IPS DF 6.9 (cell line): ENCODE results near the gene MCRIP2.

Experiments used
- DNase-seq: peaks from one replicate; pipeline ENCODE4 v3.0.0-alpha.2; 2013; ENCODE audit warnings: low read depth, low spot score
- H3K27ac ChIP-seq: one replicate; pipeline ENCODE4 v1.5.1; 2013; ENCODE audit warnings: low read length, control low read depth
- H3K27me3 ChIP-seq: 2 replicates; pipeline ENCODE4 v1.6.1; 2013; ENCODE audit warnings: mild to moderate bottlenecking, low read length; ENCODE audit not compliant: control insufficient read depth, insufficient read depth
- H3K36me3 ChIP-seq: 2 replicates; pipeline ENCODE4 v1.6.1; 2013; ENCODE audit warnings: low read length; ENCODE audit not compliant: control insufficient read depth, insufficient read depth
- H3K4me1 ChIP-seq: 2 replicates; pipeline ENCODE4 v1.6.1; 2013; ENCODE audit warnings: low read length; ENCODE audit not compliant: control insufficient read depth, insufficient read depth
- H3K4me3 ChIP-seq: 2 replicates; pipeline ENCODE4 v1.5.1; 2013; ENCODE audit warnings: mild to moderate bottlenecking, low read length
- H3K9me3 ChIP-seq: 2 replicates; pipeline ENCODE4 v1.6.1; 2013; ENCODE audit warnings: low read length, inconsistent platforms; ENCODE audit not compliant: control insufficient read depth, insufficient read depth
- WGBS: extraction: QIAGEN DNeasy Blood & Tissue Kit; methylation state at CpG from one replicate; pipeline ENCODE4 v1.1.7; 2013; ENCODE audit warnings: mixed read lengths, missing lambda C conversion rate; ENCODE audit not compliant: insufficient read length, insufficient coverage; 5-methylcytosine and 5-hydroxymethylcytosine counted together

Gene MCRIP2

DNA sequence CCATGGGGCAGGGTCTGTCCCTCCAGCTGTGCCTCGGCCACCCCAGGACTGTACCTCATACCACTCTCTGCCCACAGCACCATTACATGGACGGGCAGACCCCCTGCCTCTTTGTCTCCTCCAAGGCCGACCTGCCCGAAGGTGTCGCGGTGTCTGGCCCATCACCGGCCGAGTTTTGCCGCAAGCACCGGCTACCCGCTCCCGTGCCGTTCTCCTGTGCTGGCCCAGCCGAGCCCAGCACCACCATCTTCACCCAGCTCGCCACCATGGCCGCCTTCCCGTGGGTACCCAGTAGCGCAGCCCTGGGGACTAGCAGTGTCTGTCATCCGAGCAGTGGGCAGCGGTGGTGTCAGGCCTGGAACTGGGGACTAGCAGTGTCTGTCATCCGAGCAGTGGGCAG, 31.2 kb downstream of the MCRIP2 start:
- Histone ChIP-seq H3K9me3 (no peaks in the 10 kb centered on the region), H3K27ac (no peak overlapping the region), H3K36me3 (peaks cover 44% of the 10 kb centered on the region), H3K27me3 (no peaks in the 10 kb centered on the region), H3K4me3 (no peak overlapping the region), H3K4me1 (peaks cover 3% of the 10 kb centered on the region; the same call in 1 of the 2 replicates)
- no CpG with 5 or more reads among the region's 21 CpGs for WGBS
- no peak for DNase-seq

DNA sequence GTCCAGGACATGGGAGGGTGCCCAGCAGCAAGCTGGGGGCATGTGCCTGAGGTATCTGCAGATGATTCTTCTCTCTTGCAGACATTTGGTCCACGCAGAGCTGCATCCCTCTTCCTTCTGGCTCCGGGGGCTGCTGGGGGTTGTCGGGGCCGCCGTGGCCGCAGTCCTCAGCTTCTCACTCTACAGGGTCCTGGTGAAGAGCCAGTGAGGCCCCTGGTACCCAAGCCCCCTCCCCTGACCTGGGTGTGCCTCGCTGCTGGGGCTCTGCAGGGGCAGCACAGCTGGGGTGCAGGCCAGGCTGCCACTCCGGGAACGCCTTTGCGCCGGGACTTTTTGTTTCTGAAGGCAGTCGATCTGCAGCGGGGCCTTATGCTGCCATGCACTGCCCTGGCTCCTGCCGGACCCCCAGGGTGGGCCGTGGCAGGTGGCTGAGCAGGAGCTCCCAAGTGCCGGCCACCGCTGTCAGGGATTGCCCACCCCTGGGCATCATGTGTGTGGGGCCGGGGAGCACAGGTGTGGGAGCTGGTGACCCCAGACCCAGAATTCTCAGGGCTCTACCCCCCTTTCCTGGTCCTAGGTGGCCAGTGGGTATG, 31.9 kb downstream of the MCRIP2 start:
- no peak for DNase-seq
- Histone ChIP-seq H3K4me1 (peaks cover 3% of the 10 kb centered on the region; the same call in 1 of the 2 replicates), H3K27ac (no peak overlapping the region), H3K27me3 (no peaks in the 10 kb centered on the region), H3K4me3 (no peak overlapping the region), H3K36me3 (peaks cover 44% of the 10 kb centered on the region), H3K9me3 (no peaks in the 10 kb centered on the region)
- no CpG with 5 or more reads among the region's 18 CpGs for WGBS

DNA sequence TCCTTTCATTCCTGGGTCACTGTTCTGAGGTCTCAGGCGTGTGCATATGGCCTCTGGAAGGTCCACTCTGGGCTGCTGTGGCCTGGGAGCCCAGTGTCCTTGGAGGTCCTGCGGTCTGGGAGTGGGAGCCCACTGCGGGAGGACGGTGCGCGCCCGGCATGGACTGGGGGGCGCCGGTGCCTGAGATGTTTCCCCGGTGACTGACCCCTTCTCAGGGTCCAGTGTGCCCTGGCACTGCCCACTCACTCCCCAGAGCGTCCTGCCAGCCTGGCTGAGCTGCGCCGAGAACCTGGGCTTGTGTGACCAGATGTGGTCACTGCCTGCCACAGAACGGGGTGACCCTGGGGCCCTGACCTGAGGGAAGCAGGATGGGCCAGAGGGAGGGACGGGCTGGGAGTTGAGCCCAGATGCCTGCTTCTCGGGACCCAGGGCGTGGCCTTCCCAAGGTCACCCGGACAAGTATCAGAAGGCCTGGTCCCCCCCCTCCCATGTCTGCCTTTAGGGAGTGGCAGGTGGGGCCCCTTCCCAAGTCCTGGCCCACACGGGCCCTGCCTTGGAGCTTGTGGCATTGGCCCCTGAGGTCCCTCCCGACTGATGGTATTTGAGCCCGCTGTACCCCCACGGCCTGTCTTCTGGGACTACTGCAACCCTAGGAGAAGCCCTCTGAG, 32.7 kb downstream of the MCRIP2 start:
- Histone ChIP-seq H3K36me3 (peaks cover 41% of the 10 kb centered on the region), H3K27ac (no peak overlapping the region), H3K4me1 (peaks cover 7% of the 10 kb centered on the region), H3K4me3 (no peak overlapping the region), H3K27me3 (no peaks in the 10 kb centered on the region), H3K9me3 (no peaks in the 10 kb centered on the region)
- DNase-seq, result no peak
- no CpG with 5 or more reads among the region's 22 CpGs for WGBS

DNA sequence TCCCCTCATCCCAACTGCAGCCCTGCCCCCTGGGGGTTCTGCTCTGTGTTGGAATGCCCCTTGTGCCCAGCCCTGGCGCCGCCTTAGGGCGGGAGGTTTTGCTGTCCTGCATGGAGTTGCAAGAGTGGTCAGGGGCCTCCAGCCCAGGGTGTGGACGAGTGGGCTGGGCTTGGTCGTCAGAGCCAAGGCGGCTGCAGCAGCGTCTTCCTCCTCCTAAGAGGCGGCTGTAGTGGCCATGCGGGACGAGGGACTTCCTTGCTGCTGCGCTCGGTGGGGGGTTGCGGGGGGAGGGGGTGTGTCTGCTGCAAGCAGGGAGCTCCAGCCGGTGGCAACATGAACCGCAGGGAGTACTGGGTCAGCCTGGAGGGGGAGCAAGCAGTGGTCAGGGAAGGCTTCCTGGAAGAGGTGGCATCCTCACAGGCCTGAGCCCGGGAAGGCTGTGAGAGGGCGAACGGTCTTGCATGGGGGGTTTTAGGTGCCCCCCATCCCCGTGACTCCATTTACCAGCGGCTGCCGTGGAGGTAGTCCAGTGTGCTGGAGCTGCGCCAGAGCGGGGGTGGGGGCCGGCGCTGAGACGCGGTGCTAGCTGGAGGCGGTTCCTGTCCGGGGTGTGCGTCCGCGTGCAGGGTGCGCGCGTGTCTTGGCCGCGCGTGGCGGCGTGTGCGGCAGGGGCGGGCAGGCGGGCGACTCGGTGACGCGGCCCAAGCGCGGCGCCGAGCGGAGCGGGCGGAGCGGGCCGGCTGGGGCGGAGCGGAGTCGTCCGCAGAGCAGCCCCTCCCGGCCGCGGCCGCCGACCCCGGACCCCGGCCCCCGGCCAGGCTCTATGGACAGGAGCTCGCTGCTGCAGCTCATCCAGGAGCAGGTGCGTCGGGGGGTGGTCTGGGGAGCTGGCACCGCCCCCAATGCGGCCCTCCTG, 33.6 kb downstream of the MCRIP2 start, which contains the start of gene RHBDL1:
RHBDL1 (plus strand) TSS at position 704 of the 916 bp plus-strand sequence; CDS start at position 824, 120 bp downstream.
- H3K9me3 ChIP-seq, result no peaks in the 10 kb centered on the region
- peaks cover 7% of the 10 kb centered on the region for H3K4me1 ChIP-seq
- WGBS, result no CpG with 5 or more reads among the region's 73 CpGs
- peak within 1 kb of the TSS; percentile 42; the same call in 1 of the 2 replicates for H3K4me3 ChIP-seq
- H3K27ac ChIP-seq, result no peak within 1 kb of the TSS
- H3K36me3 ChIP-seq, result peaks cover 32% of the 10 kb centered on the region
- DNase-seq, result no peak
- H3K27me3 ChIP-seq, result no peaks in the 10 kb centered on the region

DNA sequence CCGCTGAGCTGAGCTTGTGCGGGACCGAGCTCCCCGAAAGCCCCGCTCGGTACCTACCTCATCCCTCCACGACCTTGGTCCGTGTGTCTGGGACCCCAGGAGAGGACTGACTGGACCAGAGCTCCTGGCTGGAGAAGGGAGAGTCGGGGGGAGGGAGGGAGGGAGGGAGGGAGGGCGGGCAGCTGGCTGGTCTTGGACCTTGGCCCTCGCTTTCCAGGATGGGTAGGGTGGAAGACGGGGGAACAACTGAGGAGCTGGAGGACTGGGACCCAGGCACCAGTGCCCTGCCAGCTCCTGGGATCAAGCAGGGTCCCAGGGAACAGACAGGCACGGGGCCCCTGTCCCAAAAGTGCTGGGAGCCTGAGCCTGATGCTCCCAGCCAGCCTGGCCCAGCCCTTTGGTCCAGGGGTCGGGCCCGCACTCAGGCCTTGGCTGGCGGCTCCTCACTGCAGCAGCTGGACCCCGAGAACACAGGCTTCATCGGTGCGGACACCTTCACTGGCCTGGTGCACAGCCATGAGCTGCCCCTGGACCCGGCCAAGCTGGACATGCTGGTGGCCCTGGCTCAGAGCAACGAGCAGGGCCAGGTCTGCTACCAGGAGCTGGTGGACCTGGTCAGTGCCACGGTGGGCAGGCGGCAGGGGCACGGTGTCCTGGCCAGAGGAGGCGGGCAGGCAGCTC, 34.4 kb downstream of the MCRIP2 start:
- Histone ChIP-seq H3K9me3 (no peaks in the 10 kb centered on the region), H3K36me3 (peaks cover 24% of the 10 kb centered on the region), H3K4me1 (peaks cover 7% of the 10 kb centered on the region), H3K27me3 (no peaks in the 10 kb centered on the region), H3K27ac (no peak overlapping the region), H3K4me3 (peak overlapping the region; percentile 20; the same call in 1 of the 2 replicates)
- DNase-seq, result no peak
- WGBS, result no CpG with 5 or more reads among the region's 25 CpGs

DNA sequence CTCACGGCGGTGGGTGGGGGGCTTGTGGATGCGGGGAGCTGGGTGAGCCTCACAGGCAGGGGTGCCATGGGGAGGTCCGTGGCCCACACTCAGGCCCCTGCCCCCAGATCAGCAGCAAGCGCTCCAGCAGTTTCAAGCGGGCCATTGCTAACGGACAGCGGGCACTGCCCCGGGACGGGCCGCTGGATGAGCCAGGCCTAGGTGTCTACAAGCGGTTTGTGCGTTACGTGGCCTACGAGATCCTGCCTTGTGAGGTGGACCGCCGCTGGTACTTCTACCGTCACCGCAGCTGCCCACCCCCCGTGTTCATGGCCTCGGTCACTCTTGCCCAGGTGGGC, 34.9 kb downstream of the MCRIP2 start:
- peaks cover 9% of the 10 kb centered on the region for H3K4me1 ChIP-seq
- H3K27me3 ChIP-seq, result no peaks in the 10 kb centered on the region
- H3K4me3 ChIP-seq, result no peak overlapping the region
- no CpG with 5 or more reads among the region's 21 CpGs for WGBS
- peaks cover 19% of the 10 kb centered on the region for H3K36me3 ChIP-seq
- no peak overlapping the region for H3K27ac ChIP-seq
- DNase-seq, result no peak
- H3K9me3 ChIP-seq, result no peaks in the 10 kb centered on the region

DNA sequence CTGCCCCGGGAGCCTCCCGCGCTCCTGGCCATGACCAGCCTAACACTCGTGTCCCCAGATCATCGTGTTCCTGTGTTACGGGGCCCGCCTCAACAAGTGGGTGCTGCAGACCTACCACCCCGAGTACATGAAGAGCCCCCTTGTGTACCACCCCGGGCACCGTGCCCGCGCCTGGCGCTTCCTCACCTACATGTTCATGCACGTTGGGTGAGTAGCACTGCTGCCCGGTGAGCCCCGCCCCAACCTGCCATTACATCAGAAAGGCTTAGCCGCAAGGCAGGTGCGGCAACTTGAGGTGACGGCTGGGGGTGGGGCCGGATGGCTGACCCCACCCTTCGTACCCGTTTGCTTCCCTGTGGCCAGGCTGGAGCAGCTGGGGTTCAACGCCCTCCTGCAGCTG, 35.3 kb downstream of the MCRIP2 start:
- no peak overlapping the region for H3K4me3 ChIP-seq
- peaks cover 9% of the 10 kb centered on the region for H3K4me1 ChIP-seq
- peaks cover 19% of the 10 kb centered on the region for H3K36me3 ChIP-seq
- no peak for DNase-seq
- WGBS, result no CpG with 5 or more reads among the region's 23 CpGs
- no peak overlapping the region for H3K27ac ChIP-seq
- H3K9me3 ChIP-seq, result no peaks in the 10 kb centered on the region
- H3K27me3 ChIP-seq, result no peaks in the 10 kb centered on the region

DNA sequence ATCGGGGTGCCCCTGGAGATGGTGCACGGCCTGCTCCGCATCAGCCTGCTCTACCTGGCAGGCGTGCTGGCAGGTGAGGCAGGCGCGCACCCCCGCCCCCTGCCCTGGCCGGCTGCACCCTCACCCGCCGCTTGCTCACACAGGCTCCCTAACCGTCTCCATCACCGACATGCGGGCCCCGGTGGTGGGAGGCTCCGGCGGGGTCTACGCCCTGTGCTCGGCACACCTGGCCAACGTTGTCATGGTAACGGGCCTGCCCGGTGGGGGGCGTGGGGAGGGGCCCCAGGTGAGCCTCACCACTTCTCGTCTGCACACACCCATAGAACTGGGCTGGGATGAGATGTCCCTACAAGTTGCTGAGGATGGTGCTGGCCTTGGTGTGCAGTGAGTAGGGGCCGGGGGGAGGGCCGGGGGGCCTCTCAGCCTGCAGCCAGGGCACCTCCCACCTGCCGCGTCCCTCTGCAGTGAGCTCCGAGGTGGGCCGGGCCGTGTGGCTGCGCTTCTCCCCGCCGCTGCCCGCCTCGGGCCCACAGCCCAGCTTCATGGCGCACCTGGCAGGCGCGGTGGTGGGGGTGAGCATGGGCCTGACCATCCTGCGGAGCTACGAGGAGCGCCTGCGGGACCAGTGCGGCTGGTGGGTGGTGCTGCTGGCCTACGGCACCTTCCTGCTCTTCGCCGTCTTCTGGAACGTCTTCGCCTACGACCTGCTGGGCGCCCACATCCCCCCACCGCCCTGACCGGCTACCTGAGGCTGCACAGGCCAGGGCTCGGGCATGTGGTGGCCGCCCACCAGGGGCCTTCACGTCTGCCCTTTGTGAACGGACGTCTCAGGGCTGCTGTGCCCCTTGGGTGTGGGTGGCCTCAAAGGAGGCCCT, 35.9 kb downstream of the MCRIP2 start:
- Histone ChIP-seq H3K27me3 (no peaks in the 10 kb centered on the region), H3K4me1 (peaks cover 9% of the 10 kb centered on the region), H3K27ac (no peak overlapping the region), H3K4me3 (no peak overlapping the region), H3K9me3 (no peaks in the 10 kb centered on the region), H3K36me3 (peaks cover 19% of the 10 kb centered on the region)
- DNase-seq, result no peak
- no CpG with 5 or more reads among the region's 57 CpGs for WGBS

DNA sequence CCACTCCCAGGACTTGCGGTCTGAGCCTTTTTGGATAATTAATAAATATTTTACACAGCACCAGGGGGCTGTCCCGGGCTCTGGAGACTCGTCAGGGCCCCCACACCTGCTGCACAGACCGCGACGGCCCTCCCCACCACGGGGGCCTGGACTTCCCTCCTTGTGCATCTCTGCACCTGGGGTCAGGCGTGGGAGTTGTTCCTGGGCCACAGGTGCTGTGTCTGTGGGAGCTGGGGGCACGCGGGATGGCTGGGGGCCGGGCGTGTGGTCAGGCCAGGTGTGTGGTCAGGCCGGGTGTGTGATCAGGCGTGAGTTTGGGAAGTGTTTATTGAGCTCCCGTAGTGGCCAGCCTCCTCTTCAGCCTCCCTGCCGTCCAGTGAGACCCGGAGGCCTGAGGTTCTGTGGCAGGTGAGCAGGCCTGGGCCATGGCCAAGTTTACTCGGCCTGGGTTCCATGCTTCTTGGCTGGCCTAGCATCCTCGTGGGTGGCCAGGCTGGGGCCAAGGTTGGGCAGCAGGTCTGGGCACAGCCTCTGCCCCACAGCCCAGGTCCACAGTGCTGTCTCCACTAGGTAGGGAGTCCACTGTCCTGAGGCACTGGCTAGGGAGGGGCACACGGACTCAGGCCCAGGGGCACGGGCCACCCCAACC, 36.7 kb downstream of the MCRIP2 start:
- peaks cover 9% of the 10 kb centered on the region for H3K4me1 ChIP-seq
- no peaks in the 10 kb centered on the region for H3K27me3 ChIP-seq
- no peaks in the 10 kb centered on the region for H3K9me3 ChIP-seq
- DNase-seq, result no peak
- peaks cover 16% of the 10 kb centered on the region for H3K36me3 ChIP-seq
- H3K27ac ChIP-seq, result no peak overlapping the region
- H3K4me3 ChIP-seq, result no peak overlapping the region
- WGBS, result no CpG with 5 or more reads among the region's 21 CpGs
